Ovary (tissue), 9 donors: ENCODE data around the gene CTDSP2. TPM values are rescaled to one million over a fixed set of nuclear protein-coding genes. Genes with fewer than 3 reads are reported as not detected.

Experiments used
- DNase-seq, 5 donors: peaks; one replicate each; pipeline ENCODE4 v3.0.0-alpha.2; 2019 to 2020
- H3K27ac ChIP-seq, 2 donors: fragments of 200-600 bp; one replicate each; pipeline versions ENCODE4 v1.5.1 to v1.8.0; 2019 to 2022
- H3K27me3 ChIP-seq: fragments of 200-600 bp; one replicate; pipeline ENCODE4 v1.8.0; 2022
- H3K36me3 ChIP-seq: fragments of 200-600 bp; sonication (generic); one replicate; pipeline ENCODE4 v1.5.1; 2019
- H3K4me1 ChIP-seq: one replicate; pipeline ENCODE4 v1.8.1; 2013; ENCODE audit warnings: mild to moderate bottlenecking, moderate library complexity; ENCODE audit not compliant: insufficient read depth
- H3K4me3 ChIP-seq: fragments of 200-600 bp; sonication (generic); one replicate; pipeline ENCODE4 v1.5.1; 2017
- H3K9me3 ChIP-seq, 2 donors: fragments of 200-600 bp in 1 of 2; sonication (generic) in 1 of 2; one replicate each; pipeline versions ENCODE4 v1.5.1 to v1.8.1; 2013 to 2019; ENCODE audit warnings: mild to moderate bottlenecking in 1 of 2, moderate library complexity in 1 of 2
- EP300 ChIP-seq: sonication (generic); formaldehyde crosslinking; IDR thresholded peaks from one replicate; pipeline ENCODE4 v1.6.1; 2017; ENCODE audit warnings: antibody characterized with exemption
- POLR2A ChIP-seq: fragments of 450-650 bp; IDR thresholded peaks from one replicate; pipeline ENCODE4 v1.6.1; 2017; ENCODE audit warnings: antibody characterized with exemption, mild to moderate bottlenecking, moderate library complexity
- WGBS, 3 donors: extraction: QIAGEN DNeasy Blood & Tissue Kit in 1 of 3; methylation state at CpG; one replicate each; pipeline versions ENCODE4 v1.1.5 to v1.1.7; 2013 to 2017; 5-methylcytosine and 5-hydroxymethylcytosine counted together
- intact Hi-C, 4 donors: fragments of 100-400 bp; cut with DNase I; formaldehyde crosslinking; loops; one replicate each; pipeline versions ENCODE4 v1.11.0 to v1.15.1; 2022 to 2023
- polyA plus RNA-seq, 2 donors: library from polyadenylated mRNA; stranded (reverse); fragments of 200-250 nt in 1 of 2; fragments of 350-450 nt in 1 of 2; fragmentation: Illumina TruSeq in 1 of 2; extraction: RNeasy Lipid Tissue Mini Kit (QIAGEN cat#74804) in 1 of 2; gene quantifications; one replicate each; pipeline ENCODE4 v1.2.3, GENCODE V29; 2013 to 2014
- total RNA-seq, 7 donors: library from RNA; depleted of rRNA in 2 of 7; stranded (reverse); fragments of >200 nt in 2 of 7; fragmentation: NEBNext Ultra II Directional in 3 of 7; extraction: Animal tissue kit (Norgen Biotek cat#: 25700) in 3 of 7; gene quantifications; one replicate each; pipeline versions ENCODE4 v1.1.0 to v1.2.4, GENCODE V29; 2016 to 2023
- TF ChIP-seq, protein P1 (sequence below), 3 donors: fragments of 450-650 bp in 2 of 3; fragments of 200-600 bp in 1 of 3; IDR thresholded peaks; one replicate each; pipeline versions ENCODE4 v1.5.1 to v1.8.0; 2016 to 2022; ENCODE audit warnings: antibody characterized with exemption in 3 of 3, mild to moderate bottlenecking in 1 of 3
- donor health status: DM: no; HTN: no; CAD: no; lungs with moderate emphysema.
- donor health status: DM: no; HTN: no; CAD: no.
- donor health status: Bipolar disorder and iron deficiency.
- donor health status: DM: yes; HTN: yes; CAD: no.
- donor health status: DM: no; HTN: no; CAD: no.
- donor health status: DM: yes; HTN: yes; CAD: no.

CTDSP2 gene
- total and polyA plus RNA-seq, 9 donors, result 73.1 to 212 (median 166) TPM

DNA sequence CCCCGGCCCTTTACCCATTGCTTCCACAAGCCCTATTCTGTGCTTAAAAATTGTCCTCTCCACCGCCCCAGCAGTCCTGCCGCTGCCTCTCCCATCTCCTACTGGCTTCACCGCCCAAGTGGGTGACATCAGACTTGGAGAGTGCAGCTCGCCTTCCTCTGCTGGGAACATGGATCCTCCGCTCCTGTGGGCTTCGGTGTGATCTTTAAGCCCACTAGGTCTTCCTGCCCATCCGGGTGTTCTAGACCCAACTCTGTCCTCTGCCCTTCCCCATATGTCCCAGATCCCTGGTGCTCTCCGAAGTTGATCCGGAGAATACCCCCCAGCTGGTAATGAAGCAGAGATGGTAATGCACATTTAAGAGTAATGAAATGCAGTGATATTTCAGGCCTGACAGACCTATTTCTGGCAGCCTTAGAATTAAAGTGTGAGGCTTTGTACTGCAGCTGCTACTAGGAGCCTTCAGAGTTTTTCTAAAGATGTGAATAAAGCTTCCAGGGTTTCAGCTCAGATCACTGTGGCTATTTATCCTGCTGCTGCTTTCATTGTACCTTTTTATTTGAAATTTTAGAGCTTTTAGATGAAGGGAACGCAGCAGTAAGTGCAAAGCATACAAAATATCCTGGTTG lies 22.9 kb upstream of the CTDSP2 start:
- intact Hi-C loops, result no loop called here

DNA sequence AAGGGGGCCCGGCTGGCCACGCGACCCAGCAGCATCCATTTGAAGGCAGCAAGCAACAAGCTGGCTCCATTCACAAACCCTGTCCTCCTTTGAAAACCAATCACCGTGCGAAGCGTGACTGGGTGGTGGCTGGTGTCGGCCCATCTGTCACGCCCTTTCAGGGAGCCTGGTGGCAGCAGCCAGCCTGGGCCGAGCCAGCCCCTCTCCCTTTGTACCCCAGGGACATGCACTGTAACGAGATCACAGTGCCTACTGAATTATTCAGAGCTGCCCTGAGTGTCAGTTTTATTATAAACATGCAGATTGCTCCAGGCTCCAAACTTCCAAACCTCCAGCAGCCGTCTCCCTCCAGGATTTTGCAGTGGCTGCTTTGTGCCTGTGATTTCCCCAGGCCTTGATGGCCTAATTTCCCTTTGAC lies 22.3 kb upstream of the CTDSP2 start:
- Histone ChIP-seq H3K9me3 (no peaks in the 10 kb centered on the region), H3K27me3 (no peaks in the 10 kb centered on the region), H3K4me1 (peaks cover 5% of the 10 kb centered on the region), H3K4me3 (no peak overlapping the region), H3K27ac (no peak overlapping the region), H3K36me3 (no peaks in the 10 kb centered on the region)
- DNase-seq, result no peak
- intact Hi-C loops, result no loop called here
- 70 to 92% (median 89%) methylated on average over 11 of the region's 11 CpGs for WGBS, 3 donors
- TF ChIP-seq POLR2A (no peak), EP300 (no peak)
- TF ChIP-seq, protein P1, sequence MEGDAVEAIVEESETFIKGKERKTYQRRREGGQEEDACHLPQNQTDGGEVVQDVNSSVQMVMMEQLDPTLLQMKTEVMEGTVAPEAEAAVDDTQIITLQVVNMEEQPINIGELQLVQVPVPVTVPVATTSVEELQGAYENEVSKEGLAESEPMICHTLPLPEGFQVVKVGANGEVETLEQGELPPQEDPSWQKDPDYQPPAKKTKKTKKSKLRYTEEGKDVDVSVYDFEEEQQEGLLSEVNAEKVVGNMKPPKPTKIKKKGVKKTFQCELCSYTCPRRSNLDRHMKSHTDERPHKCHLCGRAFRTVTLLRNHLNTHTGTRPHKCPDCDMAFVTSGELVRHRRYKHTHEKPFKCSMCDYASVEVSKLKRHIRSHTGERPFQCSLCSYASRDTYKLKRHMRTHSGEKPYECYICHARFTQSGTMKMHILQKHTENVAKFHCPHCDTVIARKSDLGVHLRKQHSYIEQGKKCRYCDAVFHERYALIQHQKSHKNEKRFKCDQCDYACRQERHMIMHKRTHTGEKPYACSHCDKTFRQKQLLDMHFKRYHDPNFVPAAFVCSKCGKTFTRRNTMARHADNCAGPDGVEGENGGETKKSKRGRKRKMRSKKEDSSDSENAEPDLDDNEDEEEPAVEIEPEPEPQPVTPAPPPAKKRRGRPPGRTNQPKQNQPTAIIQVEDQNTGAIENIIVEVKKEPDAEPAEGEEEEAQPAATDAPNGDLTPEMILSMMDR (IDR thresholded peaks at IDR 0.05), result no peak

More for the DNA sequence above, 22.9 kb upstream of the CTDSP2 start:
- Histone ChIP-seq H3K27me3 (no peaks in the 10 kb centered on the region), H3K9me3 (no peaks in the 10 kb centered on the region), H3K36me3 (no peaks in the 10 kb centered on the region), H3K4me3 (no peak overlapping the region), H3K4me1 (peaks cover 1% of the 10 kb centered on the region), H3K27ac (no peak overlapping the region)
- no peak for DNase-seq
- WGBS, 3 donors, result 80 to 92% (median 89%) methylated on average over 11 of the region's 11 CpGs
- TF ChIP-seq POLR2A (no peak), EP300 (no peak)
- TF ChIP-seq, protein P1 (IDR thresholded peaks at IDR 0.05), result no peak

DNA sequence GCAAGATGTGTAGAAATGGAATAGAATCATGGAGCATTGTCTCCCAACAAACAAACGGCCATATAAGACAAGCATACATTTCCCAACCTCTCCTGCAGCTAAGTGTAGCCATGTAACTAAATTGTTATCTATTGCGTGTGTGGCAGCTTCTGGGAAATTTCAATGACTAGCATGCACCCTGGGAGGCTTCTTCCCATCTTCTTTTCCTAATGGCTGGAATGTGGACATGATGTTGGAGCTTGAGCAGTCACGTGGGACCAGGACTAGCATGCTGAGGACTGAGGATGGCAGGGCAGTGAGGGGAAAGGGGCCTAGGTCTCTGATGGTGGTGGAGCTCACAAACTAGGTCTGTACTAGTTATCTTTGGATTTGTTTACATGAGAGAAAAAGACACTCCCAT lies 21.7 kb upstream of the CTDSP2 start:
- TF ChIP-seq POLR2A, result no peak
- peaks cover 5% of the 10 kb centered on the region for H3K4me1 ChIP-seq

DNA sequence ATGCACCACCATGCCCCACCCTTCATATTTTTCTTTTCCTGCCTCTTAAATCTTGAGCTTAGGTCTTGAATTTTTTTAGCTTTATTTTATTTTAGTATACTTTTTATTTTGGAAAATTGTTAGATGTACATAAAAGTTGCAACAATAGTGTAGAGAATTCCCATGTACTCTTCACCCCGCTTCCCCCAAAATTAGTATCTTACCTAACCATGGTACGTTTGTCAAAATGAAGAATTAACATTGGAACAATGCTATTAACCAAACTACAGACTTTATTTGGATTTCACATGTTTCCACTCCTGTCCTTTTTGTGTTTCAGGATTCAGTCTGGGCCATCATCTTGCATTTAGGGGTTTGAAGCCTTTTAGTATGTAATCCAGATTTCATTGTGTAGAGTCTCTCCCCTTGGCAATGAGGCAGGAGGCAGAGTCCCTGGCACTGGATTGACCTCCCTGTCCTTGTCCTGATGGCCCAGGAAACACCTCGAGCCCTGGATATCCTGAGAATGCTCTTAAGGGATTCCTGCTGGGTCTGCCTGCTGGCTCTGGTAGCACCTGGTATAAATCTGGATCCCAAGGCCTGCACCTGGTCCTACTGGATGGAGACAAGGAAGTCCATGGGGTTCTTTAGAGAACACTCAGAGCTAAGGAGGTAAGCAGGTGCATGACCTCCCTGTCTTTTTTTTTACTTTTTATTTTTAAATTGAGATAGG lies 19.9 kb upstream of the CTDSP2 start:
- Histone ChIP-seq H3K4me1 (peaks cover 5% of the 10 kb centered on the region), H3K27me3 (no peaks in the 10 kb centered on the region), H3K27ac (peak overlapping the region in 1 of 2 donors; percentile 97), H3K9me3 (no peaks in the 10 kb centered on the region), H3K36me3 (no peaks in the 10 kb centered on the region), H3K4me3 (no peak overlapping the region)
- intact Hi-C loops, result no loop called here
- WGBS, 3 donors, result 90 to 98% (median 94%) methylated on average over 3 of the region's 3 CpGs
- TF ChIP-seq POLR2A (no peak), EP300 (no peak)
- TF ChIP-seq, protein P1 (IDR thresholded peaks at IDR 0.05), result no peak
- DNase-seq, result no peak

More for the DNA sequence above, 21.7 kb upstream of the CTDSP2 start:
- Histone ChIP-seq H3K36me3 (no peaks in the 10 kb centered on the region), H3K27ac (no peak overlapping the region), H3K9me3 (no peaks in the 10 kb centered on the region), H3K4me3 (no peak overlapping the region), H3K27me3 (no peaks in the 10 kb centered on the region)
- intact Hi-C loops, result no loop called here
- 70 to 83% (median 72%) methylated on average over 3 of the region's 3 CpGs for WGBS, 3 donors
- DNase-seq, result no peak
